G401.6 (cell line): ENCODE data around the gene SNX33.
"Not testable (repeated sequence)": the region's sequence is repeated elsewhere in the genome, so short reads cannot be mapped to it uniquely, and the experiment has no call there.

Experiments used
- FAIRE-seq: peaks from 2 replicates; lab custom pipeline; 2012; peaks lifted over from hg19 to GRCh38; lab: Jason Lieb, UNC

Gene SNX33

GRCh38 chr15:75683646-75684312 is 36.1 kb downstream of the SNX33 start:
- not testable (repeated sequence) for FAIRE-seq

- no peak for FAIRE-seq
Observed at GRCh38 chr15:75684648-75685047, 36.9 kb downstream of the SNX33 start.

- FAIRE-seq, result no peak
Observed at GRCh38 chr15:75685195-75685594, 37.5 kb downstream of the SNX33 start.

DNA sequence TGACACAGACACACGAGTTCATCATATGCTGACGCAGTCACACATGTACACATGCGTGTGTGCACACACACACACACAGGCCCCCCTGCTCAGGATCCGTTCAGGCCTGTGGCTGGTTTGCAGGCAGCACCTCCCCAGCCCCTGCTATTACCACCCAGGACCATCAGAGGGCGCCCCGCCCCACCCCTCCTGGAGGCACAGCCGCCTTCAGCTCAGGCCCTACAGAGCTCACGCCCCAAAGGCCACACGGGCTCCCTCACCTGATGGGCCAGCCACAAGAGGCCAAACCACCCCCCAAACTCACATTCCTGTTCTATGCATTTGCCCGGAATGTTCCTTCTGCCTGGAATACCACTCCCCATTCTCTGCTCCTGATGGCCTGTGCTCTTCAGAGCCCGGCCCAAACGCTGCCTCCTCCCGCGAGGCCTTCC is 38.5 kb downstream of the SNX33 start:
- FAIRE-seq, result peak; percentile 77

- no peak for FAIRE-seq
Observed at GRCh38 chr15:75687486-75688277, 40.0 kb downstream of the SNX33 start.

GRCh38 chr15:75688278-75688557 is 40.5 kb downstream of the SNX33 start:
- no peak for FAIRE-seq

- FAIRE-seq, result no peak
Observed at GRCh38 chr15:75688831-75689230, 41.1 kb downstream of the SNX33 start.

- FAIRE-seq, result not testable (repeated sequence)
Observed at GRCh38 chr15:75689429-75689828, 41.7 kb downstream of the SNX33 start.

DNA sequence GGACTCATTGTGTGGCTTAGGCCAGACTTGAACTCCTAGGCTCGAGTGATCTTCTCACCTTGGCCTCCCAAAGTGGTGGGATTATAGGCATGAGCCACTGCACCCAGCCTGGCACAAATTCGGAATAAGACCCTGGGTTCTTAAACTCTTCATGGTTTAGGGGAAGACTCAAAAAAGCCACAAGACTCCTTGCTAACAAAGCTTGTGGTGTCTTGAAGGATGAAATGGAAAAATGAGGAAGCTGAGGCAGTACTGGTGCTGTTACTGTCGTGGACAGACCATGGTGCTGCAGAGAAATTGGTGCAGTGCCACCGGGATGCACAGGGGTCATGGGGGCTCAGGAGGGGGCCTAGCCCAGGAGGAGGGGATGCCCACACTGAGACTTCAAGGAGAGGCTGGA is 44.6 kb downstream of the SNX33 start:
- FAIRE-seq, result not testable (repeated sequence)

DNA sequence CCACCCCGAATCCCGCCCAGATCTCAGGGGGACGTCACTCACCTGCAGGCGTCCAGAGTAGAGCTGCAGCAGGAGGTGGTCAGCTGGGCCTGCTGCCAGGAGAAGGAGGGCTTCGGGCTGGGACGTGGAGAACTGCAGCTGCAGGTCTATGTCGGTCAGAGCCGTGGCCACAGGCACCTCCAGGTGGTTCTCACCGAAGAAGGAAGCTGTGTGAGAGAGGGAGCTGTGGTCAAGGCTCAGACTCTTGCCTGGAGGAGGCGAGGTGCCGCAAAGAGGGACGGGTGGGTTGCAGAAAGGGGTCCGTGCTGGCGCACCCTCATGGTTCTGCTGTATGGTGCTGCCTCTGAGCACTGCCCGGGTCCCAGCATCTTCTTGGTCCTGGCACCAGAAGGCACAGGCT is 45.3 kb downstream of the SNX33 start:
- not testable (repeated sequence) for FAIRE-seq

DNA sequence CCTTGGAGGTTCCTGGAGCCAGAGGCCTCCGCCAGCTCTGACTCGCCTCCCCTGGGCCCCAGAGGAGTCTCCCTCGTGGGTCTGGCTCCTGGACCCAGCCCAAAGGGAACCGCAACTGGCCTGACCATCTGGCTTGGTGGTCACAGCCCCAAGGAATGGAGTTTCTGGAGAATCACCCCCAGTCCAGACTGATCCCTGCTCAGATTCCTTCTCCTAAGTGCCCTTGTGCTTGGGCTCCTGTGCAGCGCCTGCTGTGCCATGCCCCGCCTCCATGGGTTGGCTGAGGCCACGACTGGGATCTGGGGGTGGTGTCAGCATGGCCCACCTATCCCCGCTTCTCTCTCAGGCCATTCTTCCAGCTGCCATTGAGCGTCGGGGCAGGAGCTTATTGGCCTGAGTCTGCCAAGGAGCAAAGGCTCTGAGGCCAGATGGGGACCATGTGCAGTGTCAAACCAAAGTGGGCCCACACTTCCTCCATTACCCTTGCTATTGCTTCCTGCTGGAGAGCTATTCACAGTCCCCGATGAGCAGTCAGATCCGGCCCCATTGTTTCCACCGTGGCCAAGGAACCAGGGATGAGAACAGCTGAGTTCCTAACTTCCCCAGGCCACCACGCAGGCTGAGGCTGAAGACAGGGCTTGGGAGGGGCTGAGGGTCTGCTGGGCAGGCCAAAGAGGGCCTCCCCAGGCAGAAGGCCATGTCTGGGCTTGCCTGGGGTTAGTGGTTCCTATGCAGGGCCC is 46.0 kb downstream of the SNX33 start:
- no peak for FAIRE-seq

DNA sequence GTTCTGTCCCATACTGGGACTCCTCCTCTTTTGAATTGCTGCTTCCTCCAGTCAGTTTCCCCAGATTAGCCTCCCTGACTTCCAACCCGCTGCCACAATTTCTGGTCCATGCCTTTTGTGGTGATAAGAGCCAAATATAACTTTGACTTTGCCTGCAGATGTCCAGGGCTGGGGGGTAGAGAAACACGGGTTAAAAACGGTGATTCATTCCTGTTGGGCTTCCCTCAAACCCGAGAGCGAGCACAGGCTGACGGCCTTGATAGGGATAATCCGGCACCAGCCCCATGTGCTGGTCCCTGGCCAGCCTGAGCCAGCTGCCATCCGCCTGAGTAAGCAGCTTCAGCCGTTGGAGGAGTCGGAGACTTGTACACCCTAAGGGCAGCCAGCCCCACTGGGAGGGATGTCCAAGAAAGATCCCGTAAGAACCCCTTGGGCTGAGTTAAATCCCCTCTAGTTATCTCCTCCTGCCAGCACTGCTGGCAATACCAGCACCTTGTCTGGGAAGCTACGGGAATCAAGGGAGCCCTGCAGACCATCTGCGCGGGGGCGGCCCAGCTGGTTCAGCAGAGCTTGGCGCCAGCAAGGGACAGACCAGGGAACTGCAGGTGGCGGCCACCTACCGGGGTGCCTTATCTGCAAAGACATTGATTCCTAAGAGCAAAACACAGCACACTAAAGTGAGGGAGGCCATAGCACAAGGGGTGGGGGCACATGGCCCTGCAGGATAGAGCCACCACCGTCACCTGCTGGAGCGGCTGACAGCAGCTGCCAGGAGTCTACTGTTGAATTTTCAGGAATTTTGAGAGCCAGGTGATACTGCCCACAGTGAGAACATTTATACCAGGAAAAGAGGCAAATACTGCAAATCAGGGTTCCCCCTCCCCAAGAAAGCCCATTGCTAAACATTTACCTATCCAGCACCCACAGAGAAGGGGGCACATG is 46.8 kb downstream of the SNX33 start:
- no peak for FAIRE-seq

GRCh38 chr15:75695220-75695619 is 47.5 kb downstream of the SNX33 start:
- no peak for FAIRE-seq

DNA sequence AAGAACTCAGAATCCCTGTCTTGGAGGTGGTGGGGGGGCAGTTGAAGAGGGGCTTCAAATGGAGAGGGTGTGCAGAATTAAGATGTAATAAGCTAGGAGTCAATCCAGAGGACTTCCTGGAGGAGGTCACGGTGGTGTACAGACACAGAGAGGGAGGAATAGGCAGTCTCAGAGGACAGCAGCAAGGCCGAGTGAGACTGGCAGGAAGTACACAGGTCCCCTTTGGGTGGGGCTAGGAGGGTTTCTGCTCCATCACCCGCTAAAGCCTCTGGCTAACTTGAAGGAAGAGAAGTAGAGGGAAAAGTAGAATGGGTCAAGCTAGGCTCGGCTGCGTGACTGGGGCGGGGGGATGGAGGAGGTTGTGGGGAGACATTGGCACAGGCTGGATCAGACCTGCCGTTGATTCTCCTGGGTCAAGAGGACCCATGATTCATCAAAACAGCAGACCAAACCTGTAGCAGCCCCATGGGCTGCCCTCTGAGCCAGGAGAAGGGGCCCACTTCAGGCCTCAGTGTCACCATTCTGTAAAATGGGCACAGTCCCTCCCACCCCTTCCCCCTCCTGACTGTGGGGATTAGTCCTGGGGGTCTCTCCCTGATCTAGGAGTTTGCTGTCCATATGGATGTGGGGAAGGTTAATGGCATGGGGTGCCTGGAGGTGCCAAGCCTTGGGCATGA is 48.1 kb downstream of the SNX33 start:
- FAIRE-seq, result no peak

DNA sequence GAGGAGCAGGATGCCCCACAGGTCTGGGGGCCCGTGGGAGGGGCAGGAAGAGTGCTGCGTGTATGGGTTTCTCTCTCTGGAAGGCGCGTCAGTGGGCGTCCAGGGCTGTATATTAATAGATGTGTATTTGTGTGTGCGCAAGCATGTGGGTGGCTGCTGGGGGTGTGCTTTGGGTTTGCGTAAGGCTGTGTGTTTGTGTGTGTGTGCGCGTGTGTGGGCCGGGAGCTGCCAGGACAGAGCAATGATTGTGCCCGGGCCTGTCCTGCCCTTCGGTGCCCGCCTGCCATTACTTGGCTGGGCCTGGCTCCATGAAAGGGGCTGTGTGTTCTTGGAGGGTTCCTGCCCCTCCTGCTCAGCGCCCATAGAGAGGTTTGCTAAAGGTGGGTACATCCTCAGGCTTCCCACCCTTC is 48.6 kb downstream of the SNX33 start:
- FAIRE-seq, result no peak

DNA sequence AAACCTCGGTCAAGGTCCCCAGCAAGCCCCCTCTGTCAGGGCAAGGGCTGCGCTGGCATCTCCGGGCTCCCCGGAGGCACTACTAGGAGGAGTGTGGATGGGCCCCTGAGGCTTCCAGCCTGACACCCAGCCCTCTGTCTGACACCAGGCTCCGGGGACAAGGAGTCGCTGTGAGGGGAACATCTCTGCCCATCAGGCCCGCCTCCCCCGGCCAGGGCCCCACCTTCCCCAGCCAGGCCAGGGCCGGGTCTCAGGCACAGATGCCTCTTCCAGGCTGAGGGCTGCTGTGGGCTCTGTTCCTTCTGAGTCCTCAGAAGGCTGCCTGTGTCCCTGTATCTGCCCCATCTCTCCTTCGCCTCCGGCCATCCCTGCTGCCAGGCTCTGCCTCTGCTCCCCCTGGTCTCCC is 49.1 kb downstream of the SNX33 start:
- FAIRE-seq, result no peak

DNA sequence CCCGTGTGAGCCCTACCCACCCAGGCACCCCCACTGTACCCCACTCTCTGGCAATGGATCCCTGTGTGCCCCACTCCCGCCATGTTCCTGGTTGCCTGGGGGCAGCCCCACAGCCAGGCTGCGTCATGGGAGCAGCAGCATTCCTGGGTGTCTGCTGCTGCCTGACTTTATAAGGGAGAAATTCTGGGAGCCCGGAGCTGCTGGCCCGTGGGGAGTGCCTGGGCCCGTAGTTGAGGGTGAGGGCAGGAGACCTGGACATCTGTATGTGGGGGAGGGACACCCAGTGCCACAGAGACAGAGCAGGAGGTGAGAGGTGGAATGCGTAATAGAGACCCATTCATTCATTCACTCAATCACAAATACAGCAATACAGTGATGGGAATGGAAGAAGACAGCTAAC is 49.8 kb downstream of the SNX33 start:
- no peak for FAIRE-seq

GRCh38 chr15:75697974-75698747 is 50.4 kb downstream of the SNX33 start:
- not testable (repeated sequence) for FAIRE-seq

GRCh38 chr15:75699517-75699916 is 51.8 kb downstream of the SNX33 start:
- FAIRE-seq, result not testable (repeated sequence)

- FAIRE-seq, result not testable (repeated sequence)
Observed at GRCh38 chr15:75699961-75700874, 52.5 kb downstream of the SNX33 start.
